ENCODE results near the gene KDELR3. TPM values are rescaled to one million over a fixed set of nuclear protein-coding genes. Genes with fewer than 3 reads are reported as not detected.

KDELR3 gene
- total and polyA plus RNA-seq, 2 experiments from 2014 or later: 5.6 to 5.7 TPM

- no peak for TF ChIP-seq STAT1 (IDR thresholded peaks at IDR 0.05; ENCODE audit: unreplicated experiment)
- no peak for TF ChIP-seq CREB1 (CRISPR knock-in tag; IDR thresholded peaks at IDR 0.05; ENCODE audit: low read depth)
- no peak for TF ChIP-seq REST (IDR thresholded peaks at IDR 0.05; ENCODE audit: unreplicated experiment)
- TF ChIP-seq ETS1 (IDR thresholded peaks at IDR 0.05): no peak
- TF ChIP-seq CTCF (conservative IDR thresholded peaks at IDR 0.05; ENCODE audit: low read depth in 2 of 2): no peak
- no peak for TF ChIP-seq EZH2phosphoT487 (IDR thresholded peaks at IDR 0.05; ENCODE audit: unreplicated experiment)
- TF ChIP-seq ZNF331 (CRISPR knock-in tag; IDR thresholded peaks at IDR 0.05; ENCODE audit: low read depth): no peak
- no peak for TF ChIP-seq POLR2AphosphoS5 (IDR thresholded peaks at IDR 0.05; ENCODE audit: low read depth)
- TF ChIP-seq ZNF462 (CRISPR knock-in tag; IDR thresholded peaks at IDR 0.05): no peak
- no peak for TF ChIP-seq JUNB (IDR thresholded peaks at IDR 0.05; ENCODE audit: unreplicated experiment)
- TF ChIP-seq NANOG (IDR thresholded peaks at IDR 0.05; ENCODE audit: borderline replicate concordance): no peak
- TF ChIP-seq ZNF114 (CRISPR knock-in tag; IDR thresholded peaks at IDR 0.05): no peak
- TF ChIP-seq EZH2 (IDR thresholded peaks at IDR 0.05; ENCODE audit: low read depth, unreplicated experiment): no peak
- DNase-seq (ENCODE audit: low spot score): no peak
Measured at GRCh38 chr22:38429499-38430068, 38.3 kb upstream of the KDELR3 start.

More at GRCh38 chr22:38429499-38430068, 38.3 kb upstream of the KDELR3 start:
- peaks cover 6% of the 10 kb centered on the region; the same call in 2 of the 3 replicates for H3K4me1 Mint-ChIP-seq
- H3K27me3 ChIP-seq (ENCODE audit: insufficient read depth): no peaks in the 10 kb centered on the region
- no peaks in the 10 kb centered on the region for H3K4me1 ChIP-seq (ENCODE audit: insufficient read depth)
- H3K79me2 ChIP-seq (replicated peaks; ENCODE audit: insufficient read depth): no peaks in the 10 kb centered on the region
- H3K36me3 Mint-ChIP-seq (ENCODE audit: low read depth): no peaks in the 10 kb centered on the region
- no peak overlapping the region for H3K4me3 ChIP-seq
- H3K36me3 ChIP-seq (ENCODE audit: insufficient read depth): no peaks in the 10 kb centered on the region
- no peaks in the 10 kb centered on the region; the same call in 1 of the 2 replicates for H3F3A ChIP-seq (replicated peaks; ENCODE audit: low read depth)
- H3K27me3 Mint-ChIP-seq (ENCODE audit: insufficient read depth, low read depth, poor library complexity): peaks cover 14% of the 10 kb centered on the region
- no peak overlapping the region for H2AFZ ChIP-seq
- H3K27ac ChIP-seq (ENCODE audit: low read depth): no peak overlapping the region
- H3K4me2 ChIP-seq: no peak overlapping the region
- no peak overlapping the region for H3K27ac Mint-ChIP-seq
- H3K9me3 Mint-ChIP-seq: no peaks in the 10 kb centered on the region; the same call in 2 of the 3 replicates
- H4K20me1 ChIP-seq (replicated peaks; ENCODE audit: insufficient read depth): no peaks in the 10 kb centered on the region
- no peak; the same call in 2 of the 3 replicates for ATAC-seq
- H3K4me3 Mint-ChIP-seq: no peak overlapping the region
- no peaks in the 10 kb centered on the region for H3K9me2 ChIP-seq (ENCODE audit: insufficient read depth)
